Central memory CD8-positive, alpha-beta T cell (primary cell): Measurements from ENCODE around the gene PCBP3.
"Not testable (repeated sequence)": the region's sequence is repeated elsewhere in the genome, so short reads cannot be mapped to it uniquely, and the experiment has no call there.

Experiments used
- ATAC-seq: fragments of 150-1000 bp; cut with Tn5 transposase; replicated peaks from 2 replicates; pipeline ENCODE4 v1.10.0; 2022; ENCODE audit warnings: mild to moderate bottlenecking, moderate FRiP score, moderate number of reproducible peaks; ENCODE audit not compliant: poor library complexity, severe bottlenecking; ENCODE audit errors: extremely low read depth
- DNase-seq, 2 donors: peaks; one replicate each; pipeline ENCODE4 v3.0.0; 2021; ENCODE audit warnings: low spot score in 2 of 2
- H3K27ac Mint-ChIP-seq: one replicate; pipeline ENCODE4 v1.8.0; 2022; ENCODE audit warnings: low read depth, mild to moderate bottlenecking, moderate library complexity, mixed read lengths
- H3K27me3 Mint-ChIP-seq: one replicate; pipeline ENCODE4 v1.8.0; 2022; ENCODE audit warnings: mixed read lengths
- H3K36me3 Mint-ChIP-seq: one replicate; pipeline ENCODE4 v1.8.0; 2022; ENCODE audit warnings: mild to moderate bottlenecking, moderate library complexity, mixed read lengths; ENCODE audit not compliant: insufficient read depth
- H3K4me1 Mint-ChIP-seq: one replicate; pipeline ENCODE4 v1.8.0; 2022; ENCODE audit warnings: mixed read lengths
- H3K4me3 Mint-ChIP-seq: one replicate; pipeline ENCODE4 v1.8.0; 2022; ENCODE audit warnings: mild to moderate bottlenecking, moderate library complexity, mixed read lengths
- H3K9me3 Mint-ChIP-seq: one replicate; pipeline ENCODE4 v1.8.0; 2022; ENCODE audit warnings: mixed read lengths

PCBP3 gene

DNA sequence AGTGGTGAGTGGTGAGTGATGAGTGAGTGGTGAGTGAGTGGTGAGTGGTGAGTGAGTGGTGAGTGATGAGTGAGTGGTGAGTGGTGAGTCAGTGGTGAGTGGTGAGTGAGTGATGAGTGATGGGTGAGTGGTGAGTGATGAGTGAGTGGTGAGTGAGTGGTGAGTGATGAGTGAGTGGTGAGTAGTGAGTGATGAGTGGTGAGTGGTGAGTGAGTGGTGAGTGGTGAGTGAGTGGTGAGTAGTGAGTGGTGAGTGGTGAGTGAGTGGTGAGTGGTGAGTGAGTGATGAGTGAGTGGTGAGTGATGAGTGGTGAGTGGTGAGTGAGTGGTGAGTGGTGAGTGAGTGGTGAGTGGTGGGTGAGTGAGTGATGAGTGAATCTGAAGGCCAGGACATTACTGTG, 172.3 kb downstream of the PCBP3 start:
- H3K4me3 Mint-ChIP-seq, H3K36me3 Mint-ChIP-seq, H3K9me3 Mint-ChIP-seq, ATAC-seq, DNase-seq, H3K27ac Mint-ChIP-seq: not testable (repeated sequence)
- peaks cover 47% of the 10 kb centered on the region for H3K27me3 Mint-ChIP-seq
- H3K4me1 Mint-ChIP-seq, result peaks cover 16% of the 10 kb centered on the region

DNA sequence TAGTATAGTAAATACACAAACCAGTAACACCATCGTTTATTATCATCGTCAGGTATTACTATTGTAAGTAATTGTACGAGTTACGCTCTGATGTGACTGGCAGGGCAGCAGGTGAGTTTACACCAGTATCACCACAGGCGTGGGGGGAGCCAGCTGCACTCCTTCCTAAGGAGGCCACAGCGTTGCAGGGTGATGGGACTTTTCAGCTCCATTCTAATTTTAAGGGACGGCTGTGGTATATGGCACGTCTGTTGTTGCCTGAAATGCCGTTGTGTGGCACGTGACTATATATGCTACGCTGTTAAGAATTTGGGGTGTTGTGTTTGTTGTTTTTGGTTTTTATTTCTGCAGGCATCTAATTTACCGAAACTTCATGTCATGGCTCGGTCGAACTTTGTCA, 173.3 kb downstream of the PCBP3 start:
- no peaks in the 10 kb centered on the region for H3K9me3 Mint-ChIP-seq
- DNase-seq (no peak), ATAC-seq (no peak)
- peaks cover 2% of the 10 kb centered on the region for H3K36me3 Mint-ChIP-seq
- H3K27me3 Mint-ChIP-seq, result peaks cover 49% of the 10 kb centered on the region
- H3K4me3 Mint-ChIP-seq, result no peak overlapping the region
- H3K4me1 Mint-ChIP-seq, result peaks cover 16% of the 10 kb centered on the region
- no peak overlapping the region for H3K27ac Mint-ChIP-seq

GRCh38 chr21:45817345-45817744, 173.8 kb downstream of the PCBP3 start:
- no peak overlapping the region for H3K4me3 Mint-ChIP-seq
- peaks cover 4% of the 10 kb centered on the region for H3K36me3 Mint-ChIP-seq
- H3K9me3 Mint-ChIP-seq, result no peaks in the 10 kb centered on the region
- no peak overlapping the region for H3K27ac Mint-ChIP-seq
- ATAC-seq (no peak), DNase-seq (no peak)
- H3K4me1 Mint-ChIP-seq, result peaks cover 16% of the 10 kb centered on the region
- H3K27me3 Mint-ChIP-seq, result peaks cover 49% of the 10 kb centered on the region

GRCh38 chr21:45818276-45818903, 174.9 kb downstream of the PCBP3 start:
- H3K4me3 Mint-ChIP-seq, result no peak overlapping the region

DNA sequence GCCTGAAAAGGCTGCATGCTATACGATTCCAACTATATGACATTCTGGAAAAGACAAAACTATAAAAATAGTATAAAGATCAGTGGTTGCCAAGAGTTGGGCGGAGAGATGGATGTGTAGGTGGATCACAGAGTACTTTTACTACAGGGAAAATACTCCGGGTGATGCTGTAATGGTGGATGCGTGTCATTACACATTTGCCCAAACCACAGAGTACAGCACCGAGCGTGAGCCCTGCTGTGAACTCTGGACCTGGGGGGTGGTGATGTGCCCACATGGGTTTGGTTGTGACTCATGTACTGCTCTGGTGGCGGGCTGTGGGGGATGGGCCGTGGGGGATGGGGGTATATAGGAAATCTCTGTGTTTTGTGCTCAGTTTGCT, 175.4 kb downstream of the PCBP3 start:
- DNase-seq, result no peak
- H3K36me3 Mint-ChIP-seq, result peaks cover 4% of the 10 kb centered on the region
- H3K4me1 Mint-ChIP-seq, result peaks cover 16% of the 10 kb centered on the region
- peaks cover 46% of the 10 kb centered on the region for H3K27me3 Mint-ChIP-seq
- ATAC-seq, result peak; percentile 36
- no peaks in the 10 kb centered on the region for H3K9me3 Mint-ChIP-seq
- no peak overlapping the region for H3K4me3 Mint-ChIP-seq
- peak overlapping the region; percentile 41 for H3K27ac Mint-ChIP-seq

More at GRCh38 chr21:45818276-45818903, 174.9 kb downstream of the PCBP3 start:
- DNase-seq, result no peak
- no peak for ATAC-seq
- H3K27me3 Mint-ChIP-seq, result peaks cover 44% of the 10 kb centered on the region
- H3K4me1 Mint-ChIP-seq, result peaks cover 16% of the 10 kb centered on the region
- H3K27ac Mint-ChIP-seq, result peak overlapping the region; percentile 41
- H3K9me3 Mint-ChIP-seq, result no peaks in the 10 kb centered on the region
- peaks cover 5% of the 10 kb centered on the region for H3K36me3 Mint-ChIP-seq

GRCh38 chr21:45819478-45820170, 176.1 kb downstream of the PCBP3 start:
- ATAC-seq, result no peak
- H3K36me3 Mint-ChIP-seq, result peaks cover 2% of the 10 kb centered on the region

DNA sequence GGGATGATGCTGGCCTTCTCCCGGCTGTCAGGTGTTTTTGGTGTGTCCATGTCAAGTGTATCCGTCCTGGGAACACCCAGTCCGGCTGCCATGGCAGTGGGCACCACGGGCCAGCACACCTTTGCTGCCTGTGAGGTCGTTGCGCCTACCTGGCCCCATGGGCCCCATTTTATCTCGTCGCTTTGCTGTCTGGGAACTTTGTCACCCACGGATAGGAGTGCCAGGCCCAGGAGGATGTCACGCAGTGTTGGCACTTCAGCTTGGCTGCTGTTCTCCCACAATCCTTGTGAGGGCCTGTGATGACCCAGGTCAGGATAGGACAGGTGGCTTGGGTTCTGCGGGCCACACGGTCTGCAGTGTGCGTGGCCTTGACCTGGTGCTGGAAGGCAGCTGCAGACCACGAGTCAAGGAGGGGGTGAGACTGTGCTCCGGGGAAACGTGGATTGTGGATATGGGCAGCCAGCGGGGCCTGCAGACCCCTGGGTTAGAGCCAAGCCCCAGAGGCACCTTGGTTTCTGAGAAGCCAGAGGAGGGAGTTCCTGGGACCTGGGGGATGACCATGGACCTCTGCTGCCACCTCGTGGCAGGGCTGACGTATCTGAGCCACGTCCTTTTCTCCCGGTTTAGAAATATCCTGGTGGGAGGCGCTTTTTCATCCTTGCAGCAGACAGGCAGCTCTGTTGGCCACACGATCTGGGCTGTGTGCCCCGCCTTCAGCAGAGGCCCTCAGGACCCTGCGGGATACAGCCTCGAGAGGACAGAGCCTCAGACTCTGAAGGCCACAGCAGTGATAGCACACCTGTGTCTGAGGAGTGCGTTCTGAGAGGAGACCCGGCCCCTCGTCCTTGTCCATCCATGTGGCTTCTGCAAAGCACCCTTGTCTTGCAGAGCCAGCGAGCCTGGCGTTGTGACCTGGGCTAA, 176.9 kb downstream of the PCBP3 start:
- Mint-ChIP-seq H3K4me3 (no peak overlapping the region), H3K27me3 (peaks cover 62% of the 10 kb centered on the region), H3K9me3 (no peaks in the 10 kb centered on the region), H3K27ac (no peak overlapping the region), H3K4me1 (peaks cover 16% of the 10 kb centered on the region), H3K36me3 (peaks cover 2% of the 10 kb centered on the region)
- ATAC-seq (peak; percentile 40), DNase-seq (peak; percentile 52 to 59)

More at GRCh38 chr21:45819478-45820170, 176.1 kb downstream of the PCBP3 start:
- Mint-ChIP-seq H3K27me3 (peaks cover 54% of the 10 kb centered on the region), H3K4me1 (peaks cover 16% of the 10 kb centered on the region), H3K9me3 (no peaks in the 10 kb centered on the region), H3K4me3 (no peak overlapping the region), H3K27ac (no peak overlapping the region)
- DNase-seq, result no peak

- Mint-ChIP-seq H3K9me3 (no peaks in the 10 kb centered on the region), H3K27ac (no peak overlapping the region)
- DNase-seq, result no peak
Observed at GRCh38 chr21:45821315-45821962, 177.9 kb downstream of the PCBP3 start.

GRCh38 chr21:45821998-45822397, 178.5 kb downstream of the PCBP3 start:
- Mint-ChIP-seq H3K4me1 (peaks cover 16% of the 10 kb centered on the region), H3K4me3 (no peak overlapping the region), H3K27me3 (peaks cover 66% of the 10 kb centered on the region), H3K36me3 (peaks cover 4% of the 10 kb centered on the region), H3K9me3 (no peaks in the 10 kb centered on the region), H3K27ac (peak overlapping the region; percentile 67)
- DNase-seq (no peak), ATAC-seq (no peak)

More at GRCh38 chr21:45821315-45821962, 177.9 kb downstream of the PCBP3 start:
- Mint-ChIP-seq H3K4me1 (peaks cover 16% of the 10 kb centered on the region), H3K36me3 (peaks cover 4% of the 10 kb centered on the region), H3K27me3 (peaks cover 66% of the 10 kb centered on the region), H3K4me3 (no peak overlapping the region)
- no peak for ATAC-seq

DNA sequence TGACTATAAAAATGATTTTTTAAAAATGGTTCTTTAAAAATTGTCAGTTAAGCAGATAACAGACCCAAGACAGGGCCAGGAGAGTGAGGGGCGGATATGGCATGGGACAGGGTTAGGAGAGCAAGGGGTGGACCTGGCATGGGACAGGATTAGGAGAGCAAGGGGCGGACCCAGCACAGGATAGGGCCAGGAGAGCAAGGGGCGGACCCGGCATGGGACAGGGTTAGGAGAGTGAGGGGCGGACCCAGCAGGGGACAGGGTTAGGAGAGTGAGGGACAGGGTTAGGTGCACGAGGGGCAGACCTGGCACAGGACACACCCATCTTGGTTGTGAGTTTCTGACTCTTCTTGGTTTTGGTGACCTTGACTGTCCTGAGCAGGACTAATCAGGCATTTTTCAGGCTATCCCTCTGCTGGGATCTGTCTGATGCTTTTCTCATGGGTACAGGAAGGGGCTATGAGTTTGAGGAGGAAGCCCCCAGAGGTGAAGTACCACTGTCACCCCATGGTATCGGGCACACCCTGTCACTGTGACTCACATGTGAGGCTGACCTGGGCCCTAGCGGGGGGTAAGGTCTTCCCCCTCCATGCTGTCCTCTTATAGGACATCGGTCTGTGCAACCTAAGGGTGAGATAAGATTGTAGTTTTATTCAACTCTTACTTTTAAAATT, 179.0 kb downstream of the PCBP3 start:
- no peak for DNase-seq
- Mint-ChIP-seq H3K27ac (peak overlapping the region; percentile 67), H3K4me1 (peaks cover 21% of the 10 kb centered on the region), H3K9me3 (no peaks in the 10 kb centered on the region), H3K36me3 (peaks cover 4% of the 10 kb centered on the region), H3K27me3 (peaks cover 66% of the 10 kb centered on the region), H3K4me3 (no peak overlapping the region)
- ATAC-seq, result no peak

- peaks cover 26% of the 10 kb centered on the region for H3K4me1 Mint-ChIP-seq
- no peaks in the 10 kb centered on the region for H3K9me3 Mint-ChIP-seq
- peaks cover 4% of the 10 kb centered on the region for H3K36me3 Mint-ChIP-seq
- no peak overlapping the region for H3K4me3 Mint-ChIP-seq
- H3K27ac Mint-ChIP-seq, result no peak overlapping the region
- ATAC-seq (no peak), DNase-seq (no peak)
- peaks cover 63% of the 10 kb centered on the region for H3K27me3 Mint-ChIP-seq
Observed at GRCh38 chr21:45823100-45823681, 179.7 kb downstream of the PCBP3 start.
